ENCODE data around the gene HOGA1. TPM values are rescaled to one million over a fixed set of nuclear protein-coding genes. Genes with fewer than 3 reads are reported as not detected.
"Not testable (repeated sequence)": the region's sequence is repeated elsewhere in the genome, so short reads cannot be mapped to it uniquely, and the experiment has no call there.

HOGA1 gene
- polyA plus RNA-seq, 1 donor = 0.90 TPM

DNA sequence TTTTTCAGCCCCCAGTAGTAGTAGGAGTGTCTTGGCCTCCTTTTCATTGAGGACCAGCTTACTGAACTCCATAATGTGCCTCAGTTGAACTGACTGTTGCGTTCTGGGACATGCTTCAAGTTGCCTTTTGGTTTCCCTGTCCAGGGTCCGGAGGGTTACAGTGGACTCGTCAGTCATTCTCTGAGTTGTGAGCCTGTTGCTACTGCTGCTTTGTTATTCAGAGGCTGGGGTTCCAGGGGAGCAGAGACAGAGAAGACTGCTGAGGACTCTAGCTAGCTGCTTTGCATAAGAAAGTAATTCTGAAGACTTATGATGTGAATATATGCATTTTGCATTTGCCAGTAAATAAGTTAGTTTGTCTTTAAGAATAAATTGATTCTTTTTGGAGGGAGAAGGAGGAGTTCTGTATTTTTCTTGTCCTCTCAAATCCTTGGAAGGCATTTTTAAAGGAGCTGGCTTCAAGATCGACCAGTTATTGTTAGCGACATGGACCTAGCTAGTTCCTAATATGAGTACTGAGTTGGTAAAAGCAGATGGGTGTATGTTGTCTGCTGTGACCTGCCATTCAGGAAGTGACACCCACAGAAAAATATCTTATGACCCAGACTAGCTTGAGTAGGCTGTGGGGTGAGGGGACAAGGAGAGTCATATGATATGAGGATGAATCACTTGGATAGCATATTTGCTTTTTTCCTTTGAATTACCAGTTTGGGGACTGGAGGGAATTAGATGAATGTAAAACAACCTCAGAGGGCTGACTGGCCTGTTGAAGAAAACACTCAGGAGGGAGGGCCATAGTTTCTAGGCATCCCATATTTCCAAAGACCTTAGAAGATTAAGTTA is 64.6 kb downstream of the HOGA1 start:
- DNase-seq (ENCODE audit: low read depth) = no peak

- DNase-seq (ENCODE audit: low read depth) = not testable (repeated sequence)
Measured at GRCh38 chr10:97649405-97649750, 65.2 kb downstream of the HOGA1 start.

GRCh38 chr10:97650726-97651125 is 66.5 kb downstream of the HOGA1 start:
- DNase-seq (ENCODE audit: low read depth) = no peak

- DNase-seq (ENCODE audit: low read depth) = no peak
Measured at GRCh38 chr10:97651773-97652172, 67.6 kb downstream of the HOGA1 start.

DNA sequence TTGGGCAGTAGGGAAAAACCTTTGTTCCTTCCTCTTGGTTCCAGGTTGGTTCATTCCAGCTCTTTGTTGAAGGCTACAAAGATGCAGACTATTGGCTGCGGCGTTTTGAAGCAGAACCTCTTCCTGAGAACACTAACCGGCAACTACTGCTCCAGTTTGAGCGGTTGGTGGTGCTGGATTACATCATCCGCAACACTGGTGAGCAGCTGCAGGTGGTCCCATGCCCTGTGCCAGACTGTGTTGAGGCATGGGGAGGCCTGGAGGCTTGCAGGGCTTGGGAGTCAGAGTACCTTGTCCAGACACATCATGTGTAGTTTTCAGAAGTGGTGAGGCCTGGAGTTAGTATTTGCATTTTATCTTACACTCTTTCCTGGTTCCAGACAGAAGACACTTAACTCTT is 72.6 kb downstream of the HOGA1 start:
- DNase-seq (ENCODE audit: low read depth) = no peak

- DNase-seq (ENCODE audit: low read depth) = no peak
Measured at GRCh38 chr10:97659589-97659988, 75.4 kb downstream of the HOGA1 start.

Other genes with a start within 250 kb of the HOGA1 start
- gene FRAT2, start 249.7 kb upstream of the HOGA1 start, polyA plus RNA-seq (ENCODE audit: insufficient read length) = 3.6 TPM
- gene RRP12, start 183.0 kb upstream of the HOGA1 start, polyA plus RNA-seq (ENCODE audit: insufficient read length) = 22.8 TPM
- gene PGAM1, start 158.2 kb upstream of the HOGA1 start, polyA plus RNA-seq (ENCODE audit: insufficient read length) = 86.9 TPM
- 22.8 TPM for gene EXOSC1, start 138.4 kb upstream of the HOGA1 start, polyA plus RNA-seq (ENCODE audit: insufficient read length)
- gene ZDHHC16, start 138.2 kb upstream of the HOGA1 start, polyA plus RNA-seq (ENCODE audit: insufficient read length) = 28.8 TPM
- 63.0 TPM for gene MMS19, start 86.0 kb upstream of the HOGA1 start, polyA plus RNA-seq (ENCODE audit: insufficient read length)
- gene UBTD1, start 85.5 kb upstream of the HOGA1 start, polyA plus RNA-seq (ENCODE audit: insufficient read length) = 13.8 TPM
- gene ANKRD2, start 11.6 kb upstream of the HOGA1 start, polyA plus RNA-seq (ENCODE audit: insufficient read length) = 48.1 TPM
- gene C10orf62, start 5.3 kb downstream of the HOGA1 start, polyA plus RNA-seq (ENCODE audit: insufficient read length) = 0.11 TPM
- 4.2 TPM for gene MORN4, start 49.1 kb downstream of the HOGA1 start, polyA plus RNA-seq (ENCODE audit: insufficient read length)
- gene PI4K2A, start 56.3 kb downstream of the HOGA1 start, polyA plus RNA-seq (ENCODE audit: insufficient read length) = 9.5 TPM
- gene AVPI1, start 102.9 kb downstream of the HOGA1 start, polyA plus RNA-seq (ENCODE audit: insufficient read length) = 6.0 TPM
- gene MARVELD1, start 129.3 kb downstream of the HOGA1 start, polyA plus RNA-seq (ENCODE audit: insufficient read length) = 37.1 TPM
- 13.0 TPM for gene ZFYVE27, start 152.7 kb downstream of the HOGA1 start, polyA plus RNA-seq (ENCODE audit: insufficient read length)
- gene SFRP5, start 187.6 kb downstream of the HOGA1 start, polyA plus RNA-seq (ENCODE audit: insufficient read length) = 1.1 TPM

Measured in forelimb muscle (tissue), 1 donor.